Measurements from ENCODE around the gene SOD2.
"Not testable (repeated sequence)": the region's sequence is repeated elsewhere in the genome, so short reads cannot be mapped to it uniquely, and the experiment has no call there.

SOD2 gene

GRCh38 chr6:159716247-159717096 is 23.4 kb upstream of the SOD2 start:
- no peak for DNase-seq (ENCODE audit: low spot score)

- no peak for DNase-seq (ENCODE audit: low spot score)
Observed at GRCh38 chr6:159715605-159716004, 22.6 kb upstream of the SOD2 start.

DNA sequence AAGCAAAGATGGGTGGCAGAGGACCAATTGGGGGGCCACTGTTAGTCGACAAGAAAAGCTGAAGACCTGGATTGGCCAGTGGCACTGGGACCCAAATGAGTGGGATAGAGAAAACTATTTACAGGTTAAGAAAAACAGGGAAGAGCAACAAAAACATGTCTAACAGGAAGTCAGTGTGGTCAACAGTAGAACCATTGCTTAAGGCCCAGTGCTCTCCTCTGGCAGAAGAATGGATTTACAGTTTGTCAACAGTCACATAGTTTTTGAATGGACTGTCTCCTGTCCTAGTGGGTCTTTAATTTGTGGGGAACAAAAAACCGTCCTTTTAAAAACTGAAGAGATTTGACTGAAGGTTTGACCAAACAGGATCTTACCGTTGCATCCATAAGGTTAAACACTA is 22.1 kb upstream of the SOD2 start:
- DNase-seq (ENCODE audit: low spot score) = no peak

DNA sequence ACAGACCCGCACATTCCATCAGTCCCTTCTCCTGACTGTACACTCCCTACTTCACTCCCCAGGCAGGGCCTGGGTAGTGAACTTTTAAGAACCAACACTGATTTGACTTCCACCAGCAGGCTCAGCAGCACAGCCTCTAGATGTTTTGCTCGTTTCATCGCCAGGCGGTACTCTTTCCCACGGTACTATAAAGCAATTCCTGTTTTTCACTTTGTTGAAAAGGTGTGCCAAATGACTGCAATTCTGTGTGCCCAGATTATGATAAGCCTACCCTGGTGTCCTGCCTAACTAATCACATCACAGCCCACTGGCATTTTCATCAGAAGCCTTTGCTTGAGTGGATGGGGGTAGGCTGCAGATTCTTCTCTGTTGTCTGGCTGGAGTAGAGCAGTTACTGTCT is 21.4 kb upstream of the SOD2 start:
- no peak for DNase-seq (ENCODE audit: low spot score)

- DNase-seq (ENCODE audit: low spot score) = no peak
Observed at GRCh38 chr6:159713984-159714383, 20.9 kb upstream of the SOD2 start.

- not testable (repeated sequence) for DNase-seq (ENCODE audit: low spot score)
Observed at GRCh38 chr6:159712389-159712788, 19.3 kb upstream of the SOD2 start.

DNA sequence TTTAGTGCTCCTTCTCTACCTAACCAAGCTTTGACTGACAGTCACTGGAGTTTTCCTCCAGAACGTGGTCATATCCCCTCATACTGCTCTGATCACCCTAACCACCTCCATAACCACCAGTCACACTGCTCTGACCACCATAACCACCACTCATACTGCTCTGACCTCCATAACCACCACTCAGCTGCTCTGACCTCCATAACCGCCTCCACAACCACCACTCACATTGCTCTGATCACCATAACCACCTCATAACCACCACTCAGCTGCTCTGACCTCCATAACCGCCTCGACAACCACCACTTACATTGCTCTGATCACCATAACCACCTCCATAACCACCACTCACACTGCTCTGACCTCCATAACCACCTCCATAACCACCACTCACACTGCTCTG is 17.6 kb upstream of the SOD2 start:
- not testable (repeated sequence) for DNase-seq (ENCODE audit: low spot score)

DNA sequence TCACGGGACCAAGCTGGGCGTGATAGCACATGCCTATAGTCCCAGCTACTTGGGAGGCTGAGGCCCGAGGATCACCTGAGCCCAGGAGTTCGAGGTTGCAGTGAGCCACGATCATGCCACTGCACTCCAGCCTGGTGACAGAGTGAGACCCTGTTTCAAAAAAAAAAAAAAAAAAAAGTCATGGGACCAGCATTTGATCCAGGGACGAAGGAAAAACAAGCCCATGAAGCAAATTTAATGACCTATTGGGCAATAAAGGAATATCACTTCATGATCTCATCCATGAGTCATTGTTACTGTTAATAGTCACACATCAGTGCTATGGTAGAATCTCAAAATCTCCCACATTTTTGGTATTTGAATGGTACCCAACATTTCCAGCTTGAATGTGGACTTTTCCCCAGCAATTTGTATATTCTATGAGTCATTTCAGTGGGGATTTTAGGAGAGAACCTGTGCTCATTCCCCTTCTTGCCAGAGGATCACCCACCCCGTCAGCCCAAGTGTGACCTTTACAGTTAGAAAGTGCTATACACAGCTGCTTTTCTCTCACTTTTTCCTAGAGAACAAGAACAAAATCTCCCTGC is 8.5 kb upstream of the SOD2 start:
- peak; percentile 21 for DNase-seq (ENCODE audit: low spot score)

DNA sequence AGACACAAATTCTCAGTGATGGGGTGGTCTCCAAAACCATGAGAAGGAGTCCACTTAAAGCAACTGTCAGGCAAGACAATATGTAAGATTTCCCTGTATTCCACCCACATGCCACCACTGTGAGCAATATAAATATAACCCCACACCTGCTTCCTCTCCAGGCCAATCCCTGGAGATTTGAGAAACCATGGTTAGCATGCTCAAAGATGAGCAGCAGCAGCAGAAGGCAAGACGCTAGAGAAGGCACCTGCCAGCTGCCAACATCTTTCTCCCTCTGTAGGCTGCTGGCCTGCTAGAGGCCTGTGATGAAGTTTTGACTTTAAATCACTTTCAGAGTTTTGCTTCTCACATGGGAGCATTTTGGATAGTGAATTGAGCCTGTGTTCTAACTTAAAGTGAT is 7.9 kb upstream of the SOD2 start:
- DNase-seq (ENCODE audit: low spot score) = no peak

- DNase-seq (ENCODE audit: low spot score) = no peak
Observed at GRCh38 chr6:159695984-159696383, 2.9 kb upstream of the SOD2 start.

GRCh38 chr6:159693894-159694545 is 979 bp upstream of the SOD2 start:
- DNase-seq (ENCODE audit: low spot score) = peak; percentile 39

- DNase-seq (ENCODE audit: low spot score) = peak; percentile 50
Observed at GRCh38 chr6:159692303-159693127, 526 bp downstream of the SOD2 start.

DNA sequence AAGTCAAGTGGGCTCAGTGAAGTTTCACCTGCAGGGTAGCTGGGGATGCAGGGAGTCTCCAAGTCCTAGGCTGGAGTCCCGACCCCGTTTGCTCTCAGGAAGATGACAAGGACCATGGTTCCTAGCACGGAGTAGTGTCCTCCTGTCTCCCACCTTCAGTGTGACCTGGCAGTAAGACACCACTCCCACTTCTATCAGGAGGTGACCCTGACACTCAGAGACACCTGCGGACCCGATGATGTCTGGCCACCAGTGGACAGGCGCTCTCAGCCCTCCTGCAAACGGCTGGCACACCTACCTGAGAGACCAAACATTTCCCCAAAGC is 1.1 kb downstream of the SOD2 start:
- no peak for DNase-seq (ENCODE audit: low spot score)

DNA sequence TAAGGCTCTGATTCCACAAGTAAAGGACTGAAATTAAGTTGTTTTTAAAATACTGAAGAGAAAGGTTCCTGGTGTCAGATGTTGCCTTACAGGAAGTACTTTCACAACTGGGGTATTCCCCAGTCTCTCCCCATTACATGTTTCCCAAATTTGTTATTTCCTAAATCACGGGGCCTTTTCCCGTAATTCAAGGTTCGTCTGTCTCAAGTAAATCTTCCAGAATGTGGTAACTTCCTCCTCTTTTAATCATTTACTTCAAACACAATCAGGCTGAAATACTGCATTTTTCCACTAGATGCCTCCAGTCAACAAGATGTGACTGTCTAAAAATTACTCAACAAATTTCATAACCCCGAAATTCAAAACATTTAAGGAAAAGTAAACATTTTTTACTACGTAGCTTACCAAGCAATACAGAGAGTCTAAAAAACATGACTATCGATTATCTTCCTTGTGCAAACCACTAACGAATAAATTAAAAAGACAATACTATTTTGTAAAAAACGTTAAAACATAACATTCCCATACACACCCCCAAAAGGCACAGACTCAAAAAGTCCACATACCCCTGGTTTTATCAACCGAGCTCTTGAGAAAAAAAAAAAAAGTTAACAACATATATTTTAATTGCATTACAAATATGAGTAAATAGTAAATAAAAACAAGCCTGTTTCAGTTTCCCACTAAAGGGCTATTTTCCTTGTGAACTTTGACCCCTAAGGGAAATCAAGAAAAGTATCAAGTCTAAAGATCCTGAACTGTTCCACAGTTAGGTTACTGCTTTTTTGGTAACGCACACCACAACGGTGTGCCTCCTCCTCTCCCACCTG is 1.7 kb downstream of the SOD2 start:
- DNase-seq (ENCODE audit: low spot score) = peak; percentile 40

GRCh38 chr6:159690135-159690534 is 2.9 kb downstream of the SOD2 start:
- not testable (repeated sequence) for DNase-seq (ENCODE audit: low spot score)

- no peak for DNase-seq (ENCODE audit: low spot score)
Observed at GRCh38 chr6:159689001-159689400, 4.0 kb downstream of the SOD2 start.

- no peak for DNase-seq (ENCODE audit: low spot score)
Observed at GRCh38 chr6:159688266-159688905, 4.7 kb downstream of the SOD2 start.

- no peak for DNase-seq (ENCODE audit: low spot score)
Observed at GRCh38 chr6:159687341-159687740, 5.7 kb downstream of the SOD2 start.

DNA sequence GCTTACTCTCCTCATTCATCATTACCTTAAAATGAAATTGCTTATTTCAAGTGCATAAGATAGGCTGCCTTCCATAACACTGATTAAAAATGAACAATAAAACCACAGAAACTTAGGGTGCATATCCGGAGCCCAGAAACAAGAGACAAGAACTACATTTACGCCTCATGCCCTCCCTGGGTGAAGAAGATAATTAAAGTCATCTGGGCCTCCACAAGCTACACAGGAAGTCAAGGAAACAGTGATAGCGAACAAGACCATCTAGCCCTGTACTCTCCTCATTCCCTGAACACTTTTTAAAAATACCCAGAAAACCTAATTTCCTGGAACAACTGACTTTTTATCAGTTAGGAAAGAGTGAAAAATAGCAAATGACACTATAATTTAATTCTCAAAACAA is 6.3 kb downstream of the SOD2 start:
- no peak for DNase-seq (ENCODE audit: low spot score)

GRCh38 chr6:159686040-159686439 is 7.0 kb downstream of the SOD2 start:
- DNase-seq (ENCODE audit: low spot score) = no peak

DNA sequence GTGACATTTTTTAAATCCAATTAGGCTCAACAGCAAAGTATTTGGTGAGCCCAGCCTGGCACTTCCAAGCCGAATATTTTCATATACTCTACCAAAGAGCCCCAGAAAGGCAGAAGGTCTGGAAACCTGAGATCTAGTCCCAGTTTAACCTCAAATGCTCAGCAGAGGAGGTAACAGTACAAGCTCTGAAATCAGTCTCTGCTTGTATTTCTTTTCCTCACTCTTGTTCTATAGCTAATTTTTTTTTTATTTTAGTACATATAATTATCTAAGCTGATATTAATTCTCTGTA is 9.1 kb downstream of the SOD2 start:
- DNase-seq (ENCODE audit: low spot score) = no peak

All from SW480 (cell line).